AG08396 (cell line): ENCODE results near the gene IL21.
A peak's percentile ranks its signal among the peaks of the same experiment; 100 is the strongest.

Experiments used
- DNase-seq: peaks from one replicate; pipeline ENCODE4 v3.0.0; 2012; ENCODE audit warnings: low spot score, mixed read lengths

IL21 gene

GRCh38 chr4:122633211-122633610 is 12.3 kb upstream of the IL21 start:
- DNase-seq, result no peak

DNA sequence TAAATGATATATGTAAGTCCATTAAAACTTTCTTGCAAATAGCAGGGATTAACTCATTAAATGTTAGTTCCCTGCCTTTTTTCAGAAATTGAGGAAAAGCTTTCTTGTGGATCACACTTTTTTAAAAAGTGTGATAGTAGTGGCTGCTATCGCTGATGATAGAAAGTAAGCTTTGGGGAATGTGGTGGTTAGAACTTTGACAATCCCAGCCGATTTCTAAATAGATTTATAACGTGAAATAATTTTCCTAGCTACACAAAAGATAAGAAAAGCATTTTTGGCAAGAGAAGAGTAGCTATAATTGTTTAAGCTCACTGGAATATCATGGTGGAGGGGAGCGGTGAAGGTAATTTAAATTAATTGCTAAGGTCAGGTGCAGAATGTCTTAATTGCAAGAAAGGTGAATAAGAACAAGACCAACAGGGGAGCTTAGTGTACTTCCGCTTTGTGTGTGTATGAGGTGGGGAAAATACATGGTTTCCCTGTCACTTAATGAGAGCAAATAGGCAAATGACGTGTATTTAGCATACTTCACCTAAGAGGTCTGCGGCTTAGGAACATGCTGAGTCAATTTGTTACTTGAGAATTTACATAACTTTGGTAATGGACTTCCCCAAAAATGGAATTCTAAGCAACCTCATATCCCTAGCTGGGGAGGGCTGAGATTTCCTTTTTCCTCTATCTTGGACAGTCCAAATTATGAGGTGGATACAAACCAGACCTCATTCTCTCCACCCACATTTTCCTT is 11.7 kb upstream of the IL21 start:
- DNase-seq, result no peak

GRCh38 chr4:122625156-122625555 is 4.3 kb upstream of the IL21 start:
- no peak for DNase-seq

DNA sequence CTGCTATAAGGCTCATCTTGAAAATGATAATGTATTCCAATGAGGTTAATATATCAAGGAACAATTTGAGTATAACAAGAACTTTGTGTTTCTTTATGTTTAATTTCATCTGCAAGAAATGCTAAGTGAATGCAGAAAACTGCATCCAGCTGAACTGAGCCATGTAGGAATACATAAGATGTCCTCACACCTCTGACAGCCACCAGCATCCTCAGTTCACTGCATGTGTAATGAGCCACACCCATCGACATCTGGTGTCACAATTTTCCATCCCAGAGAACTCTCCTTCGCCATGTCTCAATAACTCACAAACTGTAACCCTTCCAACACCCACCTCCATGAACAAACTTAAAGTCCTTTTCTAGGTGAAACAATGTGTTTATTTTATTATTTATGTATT is 3.3 kb upstream of the IL21 start:
- DNase-seq, result no peak

GRCh38 chr4:122623637-122624166 is 2.8 kb upstream of the IL21 start:
- no peak for DNase-seq

GRCh38 chr4:122622400-122622799 is 1.5 kb upstream of the IL21 start:
- no peak for DNase-seq

DNA sequence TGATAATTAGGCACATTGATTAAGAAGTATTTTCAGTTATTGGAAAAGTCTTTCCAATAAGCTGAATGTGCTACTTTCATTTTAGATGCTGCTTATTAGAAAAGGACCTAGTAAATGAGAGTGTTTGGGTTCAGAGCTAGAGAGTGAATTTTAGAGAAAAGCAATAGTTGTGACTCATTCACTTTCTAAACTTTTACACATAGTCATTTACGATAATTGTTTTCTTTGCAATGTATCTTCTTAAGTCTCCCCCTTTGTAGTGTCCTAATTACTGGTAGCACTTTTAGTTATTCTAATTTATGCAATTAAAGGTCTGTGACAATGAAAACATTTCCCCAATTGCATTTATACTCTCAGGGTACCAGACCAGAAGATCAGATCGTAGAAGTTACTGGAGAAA is 1.3 kb downstream of the IL21 start:
- DNase-seq, result no peak

DNA sequence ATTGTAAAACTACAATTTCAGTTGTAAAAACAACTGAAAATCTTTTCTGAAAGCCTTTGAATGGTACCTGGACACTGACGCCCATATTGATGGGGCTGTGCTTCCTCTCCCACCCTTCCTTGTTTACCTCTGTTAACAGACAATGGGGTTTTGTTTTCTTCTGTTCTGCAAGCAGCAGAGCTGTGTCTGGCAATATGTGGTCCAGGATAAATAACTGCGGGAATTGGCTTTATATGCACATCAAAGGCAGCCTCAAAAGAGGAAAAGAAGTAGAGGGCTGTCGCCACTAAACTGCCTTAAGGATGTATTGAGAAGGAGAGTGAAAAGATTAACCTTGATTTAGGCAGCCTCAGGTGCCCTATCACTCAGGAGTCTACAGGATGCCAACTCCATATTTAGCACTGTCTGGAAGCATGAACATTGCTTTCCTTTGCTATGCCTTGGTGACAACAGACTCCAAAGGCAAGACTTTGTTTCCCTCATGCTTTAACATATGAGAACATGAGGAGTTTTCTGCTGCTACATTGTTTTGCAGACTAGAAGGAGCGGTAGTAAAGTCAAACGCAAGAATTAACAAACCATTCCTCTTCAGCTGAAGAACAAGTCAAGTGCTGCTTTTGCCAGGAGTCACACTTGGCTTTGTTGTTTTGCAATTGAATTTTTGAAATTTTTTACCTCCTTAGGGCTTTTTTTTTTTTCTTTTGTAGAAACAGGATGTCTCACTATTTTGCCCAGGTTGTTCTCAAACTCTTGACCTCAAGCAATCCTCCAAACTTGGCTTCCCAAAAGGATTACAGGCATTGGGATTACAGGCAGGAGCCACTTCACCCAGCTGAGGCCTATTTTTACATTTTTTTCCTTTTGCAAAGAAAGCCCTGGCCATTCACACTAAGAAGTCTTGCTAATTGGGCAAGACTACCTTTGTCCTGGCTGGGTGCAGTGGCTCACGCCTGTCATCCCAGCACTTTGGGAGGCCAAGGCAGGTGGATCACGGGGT is 3.0 kb downstream of the IL21 start:
- no peak for DNase-seq

GRCh38 chr4:122616915-122617596 is 3.8 kb downstream of the IL21 start:
- DNase-seq, result no peak

DNA sequence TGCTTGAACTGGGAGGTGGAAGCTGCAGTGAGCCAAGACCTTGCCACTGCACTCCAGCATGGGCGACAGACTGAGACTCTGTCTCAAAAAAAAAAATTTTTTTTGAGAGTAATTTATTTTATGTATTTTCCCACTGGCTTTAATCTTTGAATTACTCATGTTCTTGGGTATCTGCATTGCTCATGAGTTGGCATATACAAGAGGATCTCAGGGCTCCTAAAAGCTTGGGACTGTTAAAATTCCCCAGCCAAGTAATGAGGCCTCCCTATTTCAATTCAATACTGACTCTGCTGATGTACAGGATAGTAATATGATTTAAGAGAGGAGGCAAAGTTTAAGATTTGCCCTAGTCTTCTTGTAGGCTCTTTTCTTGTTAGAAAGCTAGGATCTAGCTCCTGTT is 6.2 kb downstream of the IL21 start:
- no peak for DNase-seq

DNA sequence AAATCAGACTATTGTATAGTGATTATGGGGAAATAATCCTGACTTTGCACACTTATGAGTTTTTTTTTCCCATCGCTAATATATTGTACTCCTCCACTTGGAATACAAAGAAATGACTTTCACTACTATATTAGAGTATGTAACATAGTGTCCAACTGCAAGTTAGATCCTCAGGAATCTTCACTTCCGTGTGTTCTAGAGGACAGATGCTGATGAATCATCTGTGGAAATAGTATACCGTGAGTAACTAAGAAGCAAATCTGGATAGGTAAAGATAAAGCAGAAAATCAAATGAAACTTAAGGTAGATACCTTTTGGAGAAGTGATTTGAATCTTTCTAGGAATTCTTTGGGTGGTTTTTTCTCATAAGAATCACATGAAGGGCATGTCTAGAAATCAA is 8.3 kb downstream of the IL21 start:
- DNase-seq, result no peak

DNA sequence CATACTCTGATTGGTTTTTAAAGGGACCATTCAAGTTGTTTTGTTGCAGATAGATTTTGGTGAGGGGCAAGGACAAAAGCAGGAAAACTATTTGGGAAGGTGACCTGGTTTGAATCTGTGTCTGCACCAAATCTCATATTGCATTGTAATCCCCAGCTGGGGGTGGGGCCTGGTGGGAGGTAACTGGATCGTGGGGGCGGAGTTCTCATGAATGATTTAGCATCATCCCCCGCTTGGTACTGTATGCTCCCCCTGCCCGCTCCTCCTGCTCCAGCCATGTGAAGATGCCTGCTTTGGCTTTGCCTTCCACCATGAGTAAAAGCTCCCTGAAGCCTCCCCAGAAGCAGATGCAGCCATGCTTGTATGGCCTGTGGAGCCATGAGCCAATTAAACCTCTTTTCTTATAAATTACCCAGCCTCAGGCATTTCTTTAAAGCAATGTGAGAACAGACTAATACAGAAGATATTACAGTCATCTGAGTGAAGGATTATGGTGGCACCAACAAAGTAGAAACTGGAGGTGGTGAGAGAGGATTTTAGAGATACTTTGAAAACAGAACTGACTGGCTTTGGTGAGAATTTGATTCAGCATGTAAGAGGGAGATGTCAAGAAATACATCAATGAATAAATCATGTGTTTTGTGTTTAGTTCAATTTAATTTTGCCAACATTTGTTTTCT is 14.4 kb downstream of the IL21 start:
- DNase-seq, result no peak

DNA sequence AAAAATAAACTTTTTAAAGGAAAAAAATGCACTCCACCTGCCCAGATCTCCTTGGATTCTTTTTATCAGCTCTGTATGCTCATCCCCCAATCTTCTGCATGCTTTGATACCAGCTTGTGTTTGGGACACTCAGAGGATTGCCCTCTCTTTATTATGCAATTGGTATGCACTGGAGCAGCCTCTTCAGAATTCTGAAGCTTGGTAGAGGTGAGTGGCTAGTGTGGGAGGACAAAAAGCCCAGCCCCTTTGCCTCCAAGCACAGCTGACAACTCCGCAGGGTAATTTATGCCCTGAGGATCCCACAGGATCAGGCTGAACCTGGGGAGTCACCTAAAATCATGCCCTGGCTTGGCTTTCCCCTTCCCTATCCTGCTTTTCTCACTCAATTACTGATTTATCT is 16.7 kb downstream of the IL21 start:
- DNase-seq, result no peak

GRCh38 chr4:122603156-122603574 is 17.7 kb downstream of the IL21 start:
- no peak for DNase-seq

DNA sequence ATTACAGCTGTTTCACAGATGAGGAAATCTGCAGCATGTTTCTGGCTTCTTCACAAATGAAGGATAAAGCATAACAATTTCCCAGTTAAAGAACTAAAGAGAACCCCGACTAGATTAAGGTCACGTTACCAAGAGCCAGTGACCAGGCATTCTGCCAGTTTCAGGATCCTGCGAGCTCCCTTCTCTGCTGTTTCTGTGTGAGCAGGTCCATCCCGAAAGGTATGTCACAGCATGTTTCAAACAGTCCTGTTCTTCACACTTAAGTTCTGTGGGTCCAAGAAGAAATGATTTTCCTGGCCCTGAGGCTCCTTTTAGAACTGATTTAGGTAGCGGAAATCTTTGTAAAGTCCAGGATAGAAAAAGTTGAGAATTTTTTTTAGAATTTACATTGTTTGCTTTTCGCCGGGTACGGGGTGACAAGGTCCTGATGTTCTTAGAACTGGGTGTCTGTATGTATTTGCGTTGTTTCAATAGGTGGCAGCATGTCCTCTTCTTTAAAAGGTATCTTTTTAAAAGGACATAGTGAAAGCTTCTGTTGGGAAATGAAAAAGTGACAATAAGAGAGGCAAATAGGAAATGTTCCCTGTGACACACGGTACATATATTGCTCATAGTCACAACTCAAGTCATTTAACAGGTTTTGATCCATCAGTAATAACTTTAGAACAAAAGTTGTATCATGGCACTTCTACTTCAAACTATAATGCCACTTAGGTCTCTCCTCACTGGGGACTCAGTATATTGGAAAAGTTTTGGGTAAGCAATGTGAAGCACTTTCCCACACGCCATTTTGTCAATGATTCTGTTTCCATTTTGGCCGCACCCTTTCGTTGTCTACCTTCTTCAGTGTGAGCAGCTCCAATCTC is 18.4 kb downstream of the IL21 start:
- DNase-seq, result no peak

DNA sequence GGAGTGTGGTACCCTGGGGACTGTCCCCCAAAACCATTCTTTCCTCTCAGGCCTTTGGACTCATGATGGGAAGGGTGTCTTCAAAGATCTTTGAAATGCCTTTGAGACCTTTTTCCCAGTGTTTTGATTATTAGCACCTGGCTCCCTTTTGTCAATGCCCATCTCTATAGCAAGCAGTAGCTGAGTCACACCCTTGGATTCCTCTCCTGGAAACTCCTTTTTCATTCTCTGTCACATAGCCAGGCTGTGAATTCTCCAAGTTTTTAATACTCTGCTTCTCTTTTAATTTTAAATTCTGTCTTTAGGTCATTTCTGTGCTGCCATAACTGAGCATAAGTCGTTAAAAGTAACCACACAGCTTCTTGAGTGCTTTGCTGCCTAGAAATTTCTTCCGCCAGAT is 29.7 kb downstream of the IL21 start:
- DNase-seq, result no peak

- DNase-seq, result no peak
Observed at GRCh38 chr4:122588453-122589238, 32.2 kb downstream of the IL21 start.

- DNase-seq, result peak; percentile 42
Observed at GRCh38 chr4:122584519-122584918, 36.3 kb downstream of the IL21 start.

- no peak for DNase-seq
Observed at GRCh38 chr4:122583906-122584305, 37.0 kb downstream of the IL21 start.
